HG03457 (cell line): ENCODE measurements around the gene SEMA3F.

Source experiments
- ATAC-seq: cut with Tn5 transposase; IDR thresholded peaks from one replicate; pipeline ENCODE4 v1.9.1; 2021; ENCODE audit warnings: moderate number of reproducible peaks; ENCODE audit not compliant: unreplicated experiment

Gene SEMA3F

DNA sequence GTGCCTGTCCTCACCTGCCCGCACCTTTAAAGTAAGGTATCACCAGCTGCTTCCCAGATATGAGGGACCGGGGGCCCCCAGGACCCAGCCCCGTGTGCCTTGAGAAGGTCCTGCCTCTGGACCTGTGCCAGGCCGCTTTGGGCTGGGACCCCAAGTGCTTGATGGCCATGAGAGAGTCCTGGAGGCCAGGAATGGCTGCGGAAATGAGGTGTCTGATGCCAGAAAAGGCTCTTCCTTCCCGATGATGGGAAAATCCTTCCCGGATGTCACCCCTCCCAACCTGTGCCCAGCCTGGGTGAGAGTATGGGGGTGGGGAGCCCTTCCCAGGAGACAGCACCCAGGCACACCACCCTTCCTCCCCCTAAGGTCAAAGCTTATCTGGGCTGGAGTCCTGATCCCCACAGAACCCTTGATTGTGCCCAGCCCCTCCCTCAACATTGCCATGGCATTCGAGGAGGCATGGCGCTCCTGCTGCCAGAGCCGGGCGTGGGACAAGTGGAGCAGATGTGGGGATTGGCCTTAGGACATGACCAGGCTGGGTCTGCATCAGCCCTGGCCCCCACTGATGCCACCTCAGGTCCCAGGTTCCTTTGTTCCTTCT lies 14.2 kb downstream of the SEMA3F start:
- ATAC-seq = no peak

DNA sequence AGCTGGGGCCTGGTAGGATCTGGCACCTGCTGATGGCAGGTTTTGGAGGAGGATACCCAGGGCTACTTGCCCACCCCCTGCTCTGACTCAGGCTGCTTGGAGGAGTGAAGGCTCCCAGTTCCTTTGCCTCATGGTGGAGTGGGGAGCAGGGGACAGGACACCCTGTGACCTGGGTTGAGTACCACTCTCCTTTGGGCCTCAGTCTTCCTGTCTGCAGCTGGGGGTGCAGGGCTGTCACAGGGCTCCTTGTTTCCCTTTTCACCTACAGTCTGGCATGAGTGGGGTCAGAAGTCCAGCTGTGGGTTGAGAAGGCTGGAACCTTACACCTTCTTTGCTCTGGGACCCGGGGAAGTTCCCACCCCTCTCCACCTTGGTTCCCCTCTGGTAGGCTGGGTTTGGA lies 14.7 kb downstream of the SEMA3F start:
- ATAC-seq = no peak

DNA sequence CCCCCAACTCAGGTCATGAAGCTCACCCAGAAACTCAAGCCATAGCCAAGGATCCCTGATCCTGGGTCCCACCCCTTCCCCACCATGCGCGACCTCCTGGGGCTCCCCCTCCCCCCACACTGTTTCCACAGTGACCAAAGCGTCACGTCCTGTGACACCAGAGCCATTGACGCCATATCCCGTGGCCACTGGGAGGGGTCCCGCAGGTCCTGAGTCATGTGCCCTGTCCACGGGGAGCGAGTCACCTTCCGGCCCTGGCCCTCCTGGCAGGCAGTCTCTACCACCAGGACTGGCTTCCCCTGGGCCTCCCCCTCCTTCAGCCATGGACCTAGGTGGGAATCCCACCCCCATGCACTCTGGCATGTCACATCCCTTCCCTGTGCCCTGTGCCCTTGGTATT lies 15.6 kb downstream of the SEMA3F start:
- ATAC-seq = no peak

DNA sequence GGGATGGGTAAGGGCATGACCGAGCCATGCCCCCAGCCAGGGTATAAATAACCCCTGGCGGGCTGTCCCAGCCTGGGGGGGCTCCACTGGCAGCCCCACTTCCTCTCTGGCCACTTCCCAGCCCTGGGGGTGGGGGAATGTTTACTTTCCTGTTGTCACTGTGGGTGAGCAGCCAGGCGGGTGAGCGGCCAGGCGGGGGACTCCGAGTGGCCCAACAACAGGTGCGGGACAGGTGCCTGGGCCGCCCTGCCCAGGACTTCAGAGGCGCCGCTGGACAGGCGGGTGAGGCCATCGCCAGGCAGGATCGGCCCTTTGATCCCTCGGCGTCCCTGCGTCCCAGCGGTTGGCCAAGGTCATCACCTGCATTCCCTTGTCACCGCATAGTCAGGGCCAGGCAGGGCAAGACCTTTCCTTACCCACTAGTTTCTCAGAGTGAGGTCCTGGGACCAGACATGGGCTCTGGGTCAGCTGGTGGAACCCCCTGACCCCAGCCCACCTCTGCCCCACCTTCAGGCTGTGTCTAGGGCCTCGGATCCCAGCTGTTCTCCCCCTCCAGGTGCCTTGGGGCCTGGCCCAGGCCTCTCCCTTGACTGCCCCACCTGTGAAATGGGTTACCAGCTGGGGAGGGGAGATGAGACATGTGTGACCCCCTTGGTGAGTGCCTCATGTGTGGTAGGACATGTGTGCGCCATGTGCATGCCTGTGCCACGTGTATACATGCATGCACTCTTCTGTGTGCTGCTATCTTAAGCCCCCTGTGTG lies 16.6 kb downstream of the SEMA3F start:
- no peak for ATAC-seq

DNA sequence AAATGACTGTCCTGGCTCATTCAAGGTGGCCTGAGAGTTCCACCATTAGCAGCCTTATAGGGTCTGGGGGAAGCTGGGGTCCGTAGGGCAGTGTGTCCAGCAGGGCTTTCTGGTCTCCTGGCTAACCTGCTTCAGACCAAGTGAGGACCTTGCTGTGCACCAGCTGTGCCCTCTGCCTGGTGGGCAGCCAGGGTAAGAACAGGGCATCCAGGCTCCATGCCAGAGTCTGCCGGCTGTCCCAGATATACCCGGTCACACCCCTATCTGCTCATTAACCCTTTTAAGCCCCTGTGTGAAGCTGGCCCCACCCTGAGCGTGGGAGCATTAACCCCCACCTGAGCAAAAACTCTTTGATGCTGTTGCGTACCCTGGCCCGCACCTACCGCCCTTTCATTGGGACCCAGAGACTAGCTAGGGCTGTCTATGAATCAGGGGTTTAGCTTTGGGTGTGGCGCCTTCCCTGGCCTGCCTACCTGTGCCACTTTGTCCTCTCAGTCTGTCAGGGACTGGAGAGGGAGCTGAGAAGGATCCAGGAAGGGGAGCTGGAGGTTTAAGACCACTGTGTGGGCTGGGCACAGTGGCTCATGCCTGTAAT lies 17.6 kb downstream of the SEMA3F start:
- ATAC-seq = no peak

DNA sequence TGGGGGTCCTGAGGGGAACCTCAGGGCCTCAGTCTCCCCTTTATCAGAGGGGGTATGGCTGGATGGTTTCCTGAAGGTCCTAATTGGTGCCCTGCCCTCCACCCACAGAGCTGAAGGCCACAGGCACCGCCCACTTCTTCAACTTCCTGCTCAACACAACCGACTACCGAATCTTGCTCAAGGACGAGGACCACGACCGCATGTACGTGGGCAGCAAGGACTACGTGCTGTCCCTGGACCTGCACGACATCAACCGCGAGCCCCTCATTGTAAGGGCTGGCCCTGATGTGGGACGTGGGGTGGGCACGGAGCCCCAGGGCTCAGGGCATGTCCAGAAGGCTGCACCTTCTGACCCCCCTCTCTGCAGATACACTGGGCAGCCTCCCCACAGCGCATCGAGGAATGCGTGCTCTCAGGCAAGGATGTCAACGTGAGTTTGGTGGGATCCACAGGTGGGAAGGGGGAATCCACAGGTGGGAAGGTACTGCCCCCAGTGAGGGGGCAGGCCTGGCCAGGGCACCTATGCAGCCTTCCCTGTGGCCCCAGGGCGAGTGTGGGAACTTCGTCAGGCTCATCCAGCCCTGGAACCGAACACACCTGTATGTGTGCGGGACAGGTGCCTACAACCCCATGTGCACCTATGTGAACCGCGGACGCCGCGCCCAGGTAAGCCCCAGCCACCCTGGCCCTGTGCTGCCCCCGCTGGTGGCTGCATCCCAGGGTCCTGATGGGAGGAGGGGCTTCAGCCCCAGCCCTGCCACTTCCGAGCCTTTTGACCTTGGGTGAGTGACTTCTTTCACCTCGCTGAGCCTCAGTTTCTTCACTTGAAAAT lies 18.8 kb downstream of the SEMA3F start:
- ATAC-seq = no peak

DNA sequence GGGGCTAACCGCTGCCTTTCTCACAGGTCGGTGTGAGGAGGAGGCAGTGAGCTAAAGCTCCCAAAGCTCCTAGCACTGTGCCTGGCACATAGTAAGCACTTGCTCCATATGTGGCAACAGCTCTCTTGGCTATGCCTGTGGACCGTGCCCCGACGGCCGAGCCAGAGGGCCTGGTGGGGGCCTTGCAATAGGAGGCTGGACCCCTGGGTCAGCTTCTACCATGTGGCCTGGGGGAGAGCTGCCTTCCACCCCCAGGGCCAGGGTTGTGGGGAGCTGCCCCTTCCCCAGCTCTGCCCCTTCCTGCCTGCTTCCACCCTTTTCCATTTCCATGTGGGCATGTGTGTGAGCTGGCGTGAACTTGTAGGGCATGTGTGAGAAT lies 19.4 kb downstream of the SEMA3F start:
- no peak for ATAC-seq

DNA sequence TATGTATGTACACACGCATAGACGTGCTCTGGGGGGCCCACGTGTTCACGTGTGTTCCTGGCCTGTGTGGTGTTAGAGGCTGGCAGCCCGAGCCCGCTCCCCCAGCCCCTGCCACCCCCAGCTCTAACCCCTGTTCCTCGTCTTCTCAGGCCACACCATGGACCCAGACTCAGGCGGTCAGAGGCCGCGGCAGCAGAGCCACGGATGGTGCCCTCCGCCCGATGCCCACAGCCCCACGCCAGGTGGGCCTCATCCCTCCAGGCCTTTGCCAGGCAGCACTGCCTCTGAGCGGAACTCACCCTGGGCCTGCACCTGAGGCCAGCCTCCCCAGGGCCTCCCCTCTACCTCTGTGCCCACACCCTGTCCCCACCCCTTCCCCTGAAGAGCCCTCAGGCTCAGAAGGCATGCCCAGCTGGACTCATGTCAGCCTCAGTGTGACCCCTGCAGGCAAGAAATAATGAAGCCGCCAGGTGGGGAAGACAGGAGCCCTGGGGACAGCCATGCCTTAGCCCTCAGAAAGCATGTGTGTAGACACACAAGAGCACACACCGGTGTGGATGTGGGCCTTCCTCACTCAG lies 19.9 kb downstream of the SEMA3F start:
- no peak for ATAC-seq

DNA sequence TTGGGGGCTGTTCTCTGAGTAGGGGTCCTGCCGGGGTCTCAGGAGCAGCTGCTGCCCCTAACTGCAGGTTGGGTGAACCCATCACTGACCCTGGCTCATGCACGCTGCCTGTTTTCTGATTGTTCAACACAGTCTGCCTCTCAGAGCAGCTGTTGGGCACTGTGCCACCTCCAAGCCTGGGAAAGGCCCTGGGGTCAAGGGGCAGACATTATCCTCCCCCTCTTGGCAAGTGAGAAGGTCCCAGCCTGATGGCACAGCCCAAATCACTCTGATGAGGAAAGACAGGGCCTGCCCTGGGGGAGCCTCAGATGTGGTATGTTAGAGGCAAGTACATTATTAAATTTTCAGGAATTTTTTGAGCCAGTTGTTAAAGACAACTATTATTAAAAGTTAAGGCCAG lies 22.2 kb downstream of the SEMA3F start:
- no peak for ATAC-seq

DNA sequence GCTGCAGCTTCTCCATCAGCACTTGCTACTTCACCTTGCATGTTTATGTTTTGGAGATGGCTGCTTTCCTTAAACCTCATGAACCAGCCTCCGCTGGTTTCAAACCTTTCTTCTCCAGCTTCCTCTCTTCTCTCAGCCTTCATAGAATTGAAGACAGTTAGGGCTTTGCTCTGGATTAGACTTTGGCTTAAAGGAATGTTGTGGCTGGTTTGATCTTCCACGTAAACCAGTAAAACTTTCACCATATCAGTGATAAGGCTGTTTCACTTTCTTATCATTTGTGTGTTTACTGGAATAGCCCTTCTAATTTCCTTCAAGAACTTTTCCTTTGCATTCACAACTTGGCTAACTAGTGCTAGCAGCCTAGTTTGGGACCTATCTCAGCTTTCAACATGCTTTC lies 24.6 kb downstream of the SEMA3F start:
- ATAC-seq = no peak

DNA sequence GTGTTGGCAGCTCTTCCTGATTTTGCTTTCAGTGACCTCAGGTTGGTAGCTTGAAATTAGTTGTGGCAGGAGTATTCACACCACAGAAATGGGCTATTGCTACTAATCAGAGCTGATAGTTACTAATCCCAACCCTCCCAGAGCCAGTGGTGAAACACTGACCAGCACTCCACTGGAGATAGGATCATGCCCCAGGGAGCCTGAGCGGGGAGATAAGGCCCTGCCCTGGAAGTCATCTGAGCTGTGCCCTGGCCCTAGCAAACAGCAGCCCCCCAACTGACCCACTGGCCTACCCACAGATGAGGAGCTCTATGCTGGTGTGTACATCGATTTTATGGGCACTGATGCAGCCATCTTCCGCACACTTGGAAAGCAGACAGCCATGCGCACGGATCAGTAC lies 26.9 kb downstream of the SEMA3F start:
- no peak for ATAC-seq

DNA sequence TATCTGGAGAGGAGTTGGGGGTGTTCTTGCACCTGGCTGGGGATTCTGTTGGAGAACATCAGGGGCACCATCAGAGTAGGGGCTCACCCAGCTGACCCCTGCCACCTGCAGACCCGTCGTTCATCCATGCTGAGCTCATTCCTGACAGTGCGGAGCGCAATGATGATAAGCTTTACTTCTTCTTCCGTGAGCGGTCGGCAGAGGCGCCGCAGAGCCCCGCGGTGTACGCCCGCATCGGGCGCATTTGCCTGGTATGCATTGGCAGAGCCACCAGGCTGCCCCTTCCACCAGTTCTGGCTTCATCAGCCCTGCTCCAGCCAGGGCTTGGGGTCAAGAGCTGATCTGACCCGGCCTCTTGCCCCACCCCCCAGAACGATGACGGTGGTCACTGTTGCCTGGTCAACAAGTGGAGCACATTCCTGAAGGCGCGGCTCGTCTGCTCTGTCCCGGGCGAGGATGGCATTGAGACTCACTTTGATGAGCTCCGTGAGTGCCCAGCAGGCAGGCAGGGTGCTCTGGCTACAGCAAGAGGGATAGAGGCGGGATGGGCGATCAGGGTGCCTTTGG lies 27.5 kb downstream of the SEMA3F start:
- ATAC-seq = no peak

DNA sequence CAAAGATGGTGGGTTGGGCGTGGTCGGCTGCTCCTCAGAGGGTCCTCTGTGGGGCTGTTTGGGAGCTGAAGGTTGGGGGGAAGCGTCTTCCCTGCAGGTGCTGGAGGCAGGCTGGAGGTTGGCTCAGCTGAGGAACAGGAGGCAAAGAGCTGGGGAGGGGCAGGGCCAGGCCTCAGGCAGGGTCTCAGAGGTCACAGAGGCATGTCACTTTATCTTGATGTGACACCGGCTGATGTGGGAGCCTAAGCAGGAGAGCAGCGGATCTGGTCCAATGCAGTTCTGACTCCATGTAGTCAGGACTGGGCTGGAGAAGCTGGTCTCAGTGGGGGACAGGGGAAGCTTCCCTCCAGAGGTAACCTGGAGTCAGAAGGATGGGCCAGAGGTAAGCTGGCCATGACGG lies 28.6 kb downstream of the SEMA3F start:
- no peak for ATAC-seq

DNA sequence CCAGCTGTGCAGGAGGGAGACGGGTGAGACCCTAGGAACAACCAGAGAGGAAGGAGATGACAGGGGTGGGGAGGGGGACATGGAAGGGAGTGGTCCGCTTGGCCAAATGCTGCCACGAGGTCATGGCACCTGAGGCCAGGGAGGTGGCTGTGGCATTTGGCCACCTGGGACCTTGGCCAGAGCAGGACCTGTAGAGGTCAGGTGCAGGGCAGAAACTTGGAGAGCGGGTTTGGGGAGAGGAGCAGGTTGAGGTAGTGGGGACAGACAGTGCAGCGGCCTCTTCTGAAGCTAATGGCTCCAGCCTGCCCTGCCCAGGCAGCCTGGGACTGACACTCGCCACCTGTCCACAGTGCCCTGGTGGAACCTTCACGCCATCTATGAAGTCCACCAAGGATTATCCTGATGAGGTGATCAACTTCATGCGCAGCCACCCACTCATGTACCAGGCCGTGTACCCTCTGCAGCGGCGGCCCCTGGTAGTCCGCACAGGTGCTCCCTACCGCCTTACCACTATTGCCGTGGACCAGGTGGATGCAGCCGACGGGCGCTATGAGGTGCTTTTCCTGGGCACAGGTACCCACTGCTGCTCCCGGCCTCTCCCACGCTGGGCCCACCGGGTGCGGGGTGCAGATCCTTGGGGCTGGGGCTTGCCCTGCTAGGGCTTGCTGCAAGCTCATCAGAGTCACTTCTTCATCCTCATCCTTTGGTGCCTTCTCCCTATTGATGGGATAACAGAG lies 29.3 kb downstream of the SEMA3F start:
- ATAC-seq = no peak

DNA sequence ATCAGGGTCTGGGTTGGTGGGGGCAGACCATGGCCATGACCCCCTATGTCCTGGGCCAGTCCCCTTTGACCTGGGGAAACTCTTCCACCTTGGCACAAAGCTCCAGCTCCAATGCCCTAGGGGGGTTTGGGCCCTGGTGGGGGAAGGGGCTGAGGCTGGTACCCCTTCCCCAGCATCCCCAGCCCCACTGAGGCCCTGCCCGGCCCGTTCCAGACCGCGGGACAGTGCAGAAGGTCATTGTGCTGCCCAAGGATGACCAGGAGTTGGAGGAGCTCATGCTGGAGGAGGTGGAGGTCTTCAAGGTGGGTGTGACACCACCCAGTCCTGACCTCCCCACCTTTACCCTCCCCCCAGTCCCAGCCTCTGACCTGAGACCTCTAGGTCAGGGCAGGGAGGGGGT lies 30.1 kb downstream of the SEMA3F start:
- no peak for ATAC-seq

DNA sequence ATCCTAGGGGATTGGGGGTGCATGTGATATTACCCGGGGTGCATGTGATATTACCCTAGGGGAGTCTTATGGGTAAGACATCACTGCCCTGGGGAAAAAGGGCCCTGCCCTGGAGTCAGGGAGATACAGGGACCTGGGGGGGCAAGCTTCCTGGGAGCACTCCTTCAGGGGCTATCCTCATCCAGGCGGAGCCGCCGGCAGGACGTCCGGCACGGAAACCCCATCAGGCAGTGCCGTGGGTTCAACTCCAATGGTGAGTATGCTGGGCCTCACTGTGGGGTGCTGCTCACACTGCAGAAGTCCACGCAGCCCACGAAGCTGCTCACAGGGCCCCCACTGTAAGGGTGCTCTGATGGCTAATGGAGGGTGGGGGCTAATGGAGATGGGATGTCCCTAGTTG lies 31.0 kb downstream of the SEMA3F start:
- no peak for ATAC-seq

DNA sequence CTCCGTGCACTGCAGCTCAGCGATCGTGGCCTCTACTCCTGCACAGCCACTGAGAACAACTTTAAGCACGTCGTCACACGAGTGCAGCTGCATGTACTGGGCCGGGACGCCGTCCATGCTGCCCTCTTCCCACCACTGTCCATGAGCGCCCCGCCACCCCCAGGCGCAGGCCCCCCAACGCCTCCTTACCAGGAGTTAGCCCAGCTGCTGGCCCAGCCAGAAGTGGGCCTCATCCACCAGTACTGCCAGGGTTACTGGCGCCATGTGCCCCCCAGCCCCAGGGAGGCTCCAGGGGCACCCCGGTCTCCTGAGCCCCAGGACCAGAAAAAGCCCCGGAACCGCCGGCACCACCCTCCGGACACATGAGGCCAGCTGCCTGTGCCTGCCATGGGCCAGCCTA lies 32.6 kb downstream of the SEMA3F start:
- no peak for ATAC-seq

DNA sequence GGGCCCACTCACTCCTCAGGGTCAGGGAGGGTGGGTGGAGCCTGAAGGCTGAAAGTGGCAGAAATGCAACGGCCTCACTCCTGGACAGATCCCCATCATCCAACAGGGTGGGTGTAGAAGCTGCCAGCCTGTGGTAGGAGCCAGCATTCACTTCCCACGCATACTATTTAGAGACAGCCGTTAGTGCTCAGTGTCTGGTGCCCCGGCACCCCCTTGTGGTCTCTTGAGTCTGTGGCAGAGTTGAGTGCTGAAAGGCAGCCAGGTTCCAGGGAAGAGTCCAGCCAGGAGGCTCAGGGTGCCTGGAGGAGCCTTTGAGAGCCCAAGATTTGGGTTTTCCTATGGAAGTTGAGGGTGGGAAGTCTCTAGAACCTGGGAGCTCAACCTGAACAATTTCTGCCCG lies 34.1 kb downstream of the SEMA3F start:
- ATAC-seq = no peak

DNA sequence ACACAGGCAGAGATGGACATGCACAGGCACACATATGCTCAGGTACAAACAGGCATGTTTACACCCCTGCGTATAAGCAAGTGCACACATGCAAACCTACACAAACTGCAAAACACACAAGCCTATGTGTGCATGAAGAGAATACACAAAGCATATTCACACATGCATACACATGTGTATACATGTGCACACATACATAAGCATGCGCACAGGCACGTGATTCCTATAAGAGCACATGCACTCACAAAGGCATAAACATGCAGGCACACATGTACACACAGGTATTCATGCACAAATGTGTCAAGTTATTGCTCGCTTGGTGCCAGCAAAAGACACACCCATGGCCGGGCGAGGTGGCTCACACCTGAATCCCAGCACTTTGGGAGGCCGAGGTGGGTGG lies 34.9 kb downstream of the SEMA3F start:
- no peak for ATAC-seq

DNA sequence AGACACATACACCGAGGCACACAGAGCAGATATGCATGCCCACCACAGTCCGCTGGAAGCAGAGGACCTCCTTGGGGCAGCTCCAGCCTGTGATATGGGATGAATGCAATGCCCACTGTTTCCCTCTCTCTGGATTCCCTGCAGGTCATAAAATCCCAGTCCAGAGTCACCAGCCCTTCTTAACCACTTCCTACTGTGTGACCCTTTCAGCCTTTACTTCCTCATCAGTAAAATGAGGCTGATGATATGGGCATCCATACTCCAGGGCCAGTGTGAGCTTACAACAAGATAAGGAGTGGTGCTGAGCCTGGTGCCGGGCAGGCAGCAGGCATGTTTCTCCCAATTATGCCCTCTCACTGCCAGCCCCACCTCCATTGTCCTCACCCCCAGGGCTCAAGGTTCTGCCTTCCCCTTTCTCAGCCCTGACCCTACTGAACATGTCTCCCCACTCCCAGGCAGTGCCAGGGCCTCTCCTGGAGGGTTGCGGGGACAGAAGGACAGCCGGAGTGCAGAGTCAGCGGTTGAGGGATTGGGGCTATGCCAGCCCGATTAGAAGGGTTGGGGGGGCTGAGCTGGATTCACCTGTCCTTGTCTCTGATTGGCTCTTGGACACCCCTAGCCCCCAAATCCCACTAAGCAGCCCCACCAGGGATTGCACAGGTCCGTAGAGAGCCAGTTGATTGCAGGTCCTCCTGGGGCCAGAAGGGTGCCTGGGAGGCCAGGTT lies 36.0 kb downstream of the SEMA3F start, which contains the start of gene GNAT1:
Gene GNAT1 (plus strand): TSS at position 675 of the 725 bp plus-strand sequence. CDS start 116 bp downstream, outside the sequence.
- ATAC-seq = no peak
